HG03103 (cell line): Measurements from ENCODE around the gene NELFE.
"Not testable (repeated sequence)": the region's sequence is repeated elsewhere in the genome, so short reads cannot be mapped to it uniquely, and the experiment has no call there.

ENCODE experiments used
- ATAC-seq: cut with Tn5 transposase; IDR thresholded peaks from one replicate; pipeline ENCODE4 v1.9.1; 2021; ENCODE audit warnings: low read depth; ENCODE audit not compliant: unreplicated experiment

The NELFE gene

GRCh38 chr6:31952140-31952805, 6.5 kb downstream of the NELFE start:
- ATAC-seq = no peak

- no peak for ATAC-seq
These were observed 8.7 kb downstream of the NELFE start for GRCh38 chr6:31949926-31950548.

GRCh38 chr6:31948753-31949413, 9.9 kb downstream of the NELFE start:
- ATAC-seq = no peak

- no peak for ATAC-seq
These were observed 10.5 kb downstream of the NELFE start for GRCh38 chr6:31948306-31948705.

GRCh38 chr6:31947864-31948263, 10.9 kb downstream of the NELFE start:
- ATAC-seq = no peak

- no peak for ATAC-seq
These were observed 11.6 kb downstream of the NELFE start for GRCh38 chr6:31947070-31947675.

GRCh38 chr6:31946370-31946885, 12.3 kb downstream of the NELFE start:
- ATAC-seq = no peak

GRCh38 chr6:31945507-31946369, 13.0 kb downstream of the NELFE start, which contains the start of gene CFB:
Gene CFB (plus strand): TSS chr6:31946095. CDS start chr6:31946222, 127 bp downstream.
- no peak for ATAC-seq

- ATAC-seq = no peak
These were observed 13.6 kb downstream of the NELFE start for GRCh38 chr6:31945154-31945506.

- ATAC-seq = no peak
These were observed 15.0 kb downstream of the NELFE start for GRCh38 chr6:31943742-31944141.

GRCh38 chr6:31940256-31940664, 18.5 kb downstream of the NELFE start:
- ATAC-seq = no peak

GRCh38 chr6:31935823-31936222, 22.9 kb downstream of the NELFE start:
- no peak for ATAC-seq

- ATAC-seq = no peak
These were observed 23.8 kb downstream of the NELFE start for GRCh38 chr6:31935021-31935420.

GRCh38 chr6:31933537-31933936, 25.2 kb downstream of the NELFE start:
- no peak for ATAC-seq

GRCh38 chr6:31932137-31932536, 26.6 kb downstream of the NELFE start:
- ATAC-seq = not testable (repeated sequence)

GRCh38 chr6:31930962-31931361, 27.8 kb downstream of the NELFE start:
- ATAC-seq = no peak

- no peak for ATAC-seq
These were observed 30.2 kb downstream of the NELFE start for GRCh38 chr6:31928672-31928939.

GRCh38 chr6:31927863-31928671, 30.7 kb downstream of the NELFE start:
- no peak for ATAC-seq

GRCh38 chr6:31927242-31927862, 31.4 kb downstream of the NELFE start, which contains the start of gene C2:
Gene C2 (plus strand): TSS chr6:31927717. CDS start chr6:31927753, 36 bp downstream.
- ATAC-seq = no peak
